IMR-90 (cell line): Measurements from ENCODE around the gene TAF1. TPM values are rescaled to one million over a fixed set of nuclear protein-coding genes. Genes with fewer than 3 reads are reported as not detected.

Experiments
- ATAC-seq: fragments of 200-7000 bp; cut with Tn5 transposase; 2 replicates; pipeline ENCODE4 v1.9.1; 2020; ENCODE audit warnings: low read depth, mild to moderate bottlenecking, moderate library complexity
- BruUV-seq: library from RNA; stranded (reverse); fragments of 400-500 nt; replicated peaks from 2 replicates; lab custom pipeline; 2021; lab: Mats Ljungman, UMichigan
- CTCF ChIA-PET: fragments of 300-600 bp; formaldehyde crosslinking; extraction: SDS; loops from one replicate; lab custom pipeline; 2021; ENCODE audit warnings: antibody characterized with exemption; lab: Yijun Ruan, JAX
- POLR2A ChIA-PET: fragments of 300-600 bp; sonication (Branson Sonifier 250); formaldehyde crosslinking; loops from one replicate; lab custom pipeline; 2022; ENCODE audit warnings: antibody characterized with exemption; ENCODE audit not compliant: unreplicated experiment; lab: Charles Lee
- DNase-seq: peaks from one replicate; pipeline ENCODE4 v3.0.0; 2013
- H2AFZ ChIP-seq: replicated peaks from 2 replicates; pipeline ENCODE3; 2013; ENCODE audit warnings: low read length, mild to moderate bottlenecking; ENCODE audit not compliant: poor library complexity
- H2AK5ac ChIP-seq: 2 replicates; pipeline ENCODE4 v1.6.1; 2013; ENCODE audit warnings: low read depth, low read length, inconsistent platforms
- H2AK9ac ChIP-seq: replicated peaks from 2 replicates; pipeline ENCODE3; 2013; ENCODE audit warnings: mild to moderate bottlenecking, low read depth, low read length, moderate library complexity; ENCODE audit not compliant: poor library complexity
- H2BK120ac ChIP-seq: 2 replicates; pipeline ENCODE4 v1.6.1; 2013; ENCODE audit warnings: low read depth, low read length, inconsistent platforms
- H2BK15ac ChIP-seq: 3 replicates; pipeline ENCODE4 v1.6.1; 2013; ENCODE audit warnings: low read depth, low read length, inconsistent platforms
- H2BK20ac ChIP-seq: 2 replicates; pipeline ENCODE4 v1.6.1; 2013; ENCODE audit warnings: low read depth, mild to moderate bottlenecking, inconsistent platforms, low read length, moderate library complexity
- H2BK5ac ChIP-seq: 2 replicates; pipeline ENCODE4 v1.6.1; 2013; ENCODE audit warnings: mild to moderate bottlenecking, low read depth, low read length, inconsistent platforms; ENCODE audit not compliant: poor library complexity, severe bottlenecking
- H3K14ac ChIP-seq: replicated peaks from 2 replicates; pipeline ENCODE4 v1.6.1; 2013; ENCODE audit warnings: low read depth, low read length, inconsistent platforms
- H3K18ac ChIP-seq: 2 replicates; pipeline ENCODE4 v1.6.1; 2013; ENCODE audit warnings: low read depth, low read length, control low read depth
- H3K23ac ChIP-seq: 2 replicates; pipeline ENCODE4 v1.6.1; 2013; ENCODE audit warnings: low read depth, low read length, inconsistent platforms
- H3K27ac ChIP-seq: 2 replicates; pipeline ENCODE4 v1.5.1; 2013; ENCODE audit warnings: mild to moderate bottlenecking, control low read depth, low read length; ENCODE audit not compliant: insufficient read depth
- H3K27me3 ChIP-seq: 2 replicates; pipeline ENCODE4 v1.6.1; 2013; ENCODE audit warnings: low read length; ENCODE audit not compliant: control insufficient read depth, insufficient read depth
- H3K36me3 ChIP-seq: 2 replicates; pipeline ENCODE4 v1.6.1; 2013; ENCODE audit warnings: low read length, mixed read lengths; ENCODE audit not compliant: control insufficient read depth, insufficient read depth
- H3K4ac ChIP-seq: 2 replicates; pipeline ENCODE4 v1.6.1; 2013; ENCODE audit warnings: low read depth, low read length, inconsistent platforms
- H3K4me1 ChIP-seq: 2 replicates; pipeline ENCODE4 v1.6.1; 2013; ENCODE audit warnings: low read length, mixed read lengths; ENCODE audit not compliant: control insufficient read depth, insufficient read depth
- H3K4me2 ChIP-seq: 2 replicates; pipeline ENCODE4 v1.6.1; 2013; ENCODE audit warnings: low read depth, mild to moderate bottlenecking, control low read depth, low read length, moderate library complexity
- H3K4me3 ChIP-seq: 2 replicates; pipeline ENCODE4 v1.5.1; 2013; ENCODE audit warnings: low read depth, mild to moderate bottlenecking, control low read depth, low read length, moderate library complexity; ENCODE audit not compliant: insufficient read depth
- H3K56ac ChIP-seq: 2 replicates; pipeline ENCODE4 v1.6.1; 2013; ENCODE audit warnings: low read length, inconsistent platforms; ENCODE audit not compliant: insufficient read depth; ENCODE audit errors: extremely low read depth
- H3K79me1 ChIP-seq, 2 experiments: 2 replicates each; pipeline ENCODE4 v1.6.1; 2013; ENCODE audit warnings: low read length in 2 of 2, inconsistent platforms in 1 of 2, low read depth in 1 of 2
- H3K9ac ChIP-seq: 2 replicates; pipeline ENCODE4 v1.6.1; 2013; ENCODE audit warnings: low read depth, low read length, control low read depth
- H3K9me1 ChIP-seq: 2 replicates; pipeline ENCODE4 v1.6.1; 2013; ENCODE audit warnings: low read length, inconsistent platforms; ENCODE audit not compliant: insufficient read depth
- H3K9me3 ChIP-seq: 2 replicates; pipeline ENCODE4 v1.6.1; 2013; ENCODE audit warnings: low read length; ENCODE audit not compliant: control insufficient read depth, insufficient read depth
- H4K20me1 ChIP-seq: 2 replicates; pipeline ENCODE4 v1.6.1; 2013; ENCODE audit warnings: low read length, inconsistent platforms; ENCODE audit not compliant: insufficient read depth
- H4K5ac ChIP-seq: 2 replicates; pipeline ENCODE4 v1.6.1; 2013; ENCODE audit warnings: mild to moderate bottlenecking, low read depth, low read length, control low read depth
- H4K8ac ChIP-seq, 2 experiments: 2 replicates each; pipeline ENCODE4 v1.6.1; 2013; ENCODE audit warnings: low read depth in 2 of 2, low read length in 2 of 2, control low read depth in 1 of 2, inconsistent platforms in 1 of 2
- H4K91ac ChIP-seq: 2 replicates; pipeline ENCODE4 v1.6.1; 2013; ENCODE audit warnings: low read depth, low read length, inconsistent platforms; ENCODE audit not compliant: insufficient read depth
- BHLHE40 ChIP-seq: fragments of 150-350 bp; IDR thresholded peaks from 2 replicates; pipeline ENCODE4 v1.6.1; 2016; ENCODE audit warnings: mild to moderate bottlenecking, low read depth, low read length
- MAFK ChIP-seq: IDR thresholded peaks from 2 replicates; pipeline ENCODE4 v1.6.1; 2012; ENCODE audit warnings: low read depth, low read length, improper control_type of control experiment
- WGBS, 2 experiments: methylation state at CpG; one replicate each; pipeline versions ENCODE4 v1.1.5 to v1.1.7; 2013; ENCODE audit warnings: missing lambda C conversion rate in 2 of 2; ENCODE audit not compliant: insufficient read length in 1 of 2; ENCODE audit errors: extremely low coverage in 2 of 2; 5-methylcytosine and 5-hydroxymethylcytosine counted together
- dilution Hi-C: fragments of 300-500 bp; cut with HindIII; formaldehyde crosslinking; loops from one replicate; pipeline ENCODE4 v1.14.3; 2018; ENCODE audit warnings: low sequenced_read_pairs; ENCODE audit not compliant: unreplicated experiment
- in situ Hi-C: fragments of 300-500 bp; cut with MboI; formaldehyde crosslinking; loops from 3 replicates; pipeline ENCODE4 v1.14.3; 2019; ENCODE audit warnings: low sequenced_read_pairs, inconsistent platforms, mixed read lengths
- intact Hi-C: fragments of 100-400 bp; cut with micrococcal nuclease; formaldehyde crosslinking; loops from 2 replicates; pipeline ENCODE4 v1.10.0; 2022
- polyA plus RNA-seq, 3 experiments: library from polyadenylated mRNA; depleted of rRNA; stranded (reverse); fragments of >200 nt; gene quantifications; 2 replicates each; pipeline ENCODE4 v1.2.3, GENCODE V29; 2012; ENCODE audit warnings: low replicate concordance in 1 of 3
- total RNA-seq: library from RNA; depleted of rRNA; stranded (reverse); fragments of >200 nt; gene quantifications from 2 replicates; pipeline ENCODE4 v1.2.3, GENCODE V29; 2012

TAF1 gene
- total and polyA plus RNA-seq, 2 of the 4 experiments (the other 2 are of a cell fraction), result 15.7 to 25.5 TPM

DNA sequence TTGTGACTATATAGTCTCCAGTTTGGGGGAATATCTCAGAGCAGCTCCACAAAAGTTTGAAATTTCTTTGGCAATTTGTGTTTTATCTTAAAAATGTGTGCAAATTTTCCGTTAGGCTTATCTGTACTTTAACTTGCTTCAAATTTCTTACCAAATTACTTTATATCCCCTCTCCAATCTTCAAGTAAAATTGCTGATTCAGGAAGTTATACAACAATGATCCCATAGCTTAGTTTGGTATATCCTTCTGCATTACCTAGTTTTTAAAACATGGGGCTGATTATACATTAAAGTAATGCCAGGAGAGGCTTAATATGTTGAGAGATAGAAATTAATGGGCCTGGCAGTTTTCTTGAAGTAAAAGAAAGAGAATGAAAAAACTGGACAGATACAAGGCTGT is 66.6 kb downstream of the TAF1 start:
- no peak overlapping the region for H3K9ac ChIP-seq
- no peak overlapping the region for H4K5ac ChIP-seq
- H4K20me1 ChIP-seq, result no peaks in the 10 kb centered on the region
- no peak overlapping the region for H3K23ac ChIP-seq
- no peaks in the 10 kb centered on the region; the same call in 1 of the 2 replicates for H3K36me3 ChIP-seq
- intact Hi-C loops, result no loop called here
- H3K4me2 ChIP-seq, result no peak overlapping the region
- no peaks in the 10 kb centered on the region for H3K79me1 ChIP-seq
- no peak overlapping the region for H2AK5ac ChIP-seq
- in situ Hi-C loops, result no loop called here
- TF ChIP-seq BHLHE40 (no peak), MAFK (peak; percentile 87)
- no peak overlapping the region for H3K4me3 ChIP-seq
- CTCF ChIA-PET, result no interaction called here
- no peak overlapping the region for H4K91ac ChIP-seq
- no TSS peak for BruUV-seq
- dilution Hi-C loops, result no loop called here
- H3K14ac ChIP-seq, result no peak overlapping the region
- H2AK9ac ChIP-seq, result no peak overlapping the region
- ATAC-seq, result no peak
- no CpG with 5 or more reads among the region's 1 CpG for WGBS, 2 experiments
- H2AFZ ChIP-seq, result no peak overlapping the region
- no peak overlapping the region for H3K4ac ChIP-seq
- H3K18ac ChIP-seq, result no peak overlapping the region
- H2BK120ac ChIP-seq, result no peak overlapping the region
- H3K9me1 ChIP-seq, result no peaks in the 10 kb centered on the region
- no peaks in the 10 kb centered on the region for H3K27me3 ChIP-seq
- H3K56ac ChIP-seq, result no peak overlapping the region
- DNase-seq, result no peak
- POLR2A ChIA-PET, result no interaction called here
- H2BK5ac ChIP-seq, result no peak overlapping the region
- no peak overlapping the region for H2BK20ac ChIP-seq
- no peak overlapping the region for H4K8ac ChIP-seq
- no peaks in the 10 kb centered on the region for H3K4me1 ChIP-seq
- no peak overlapping the region for H2BK15ac ChIP-seq
- no peaks in the 10 kb centered on the region for H3K9me3 ChIP-seq
- no peak overlapping the region for H3K27ac ChIP-seq
